Measurements from ENCODE around the gene CADM2. TPM values are rescaled to one million over a fixed set of nuclear protein-coding genes. Genes with fewer than 3 reads are reported as not detected.
"Not testable (repeated sequence)": the region's sequence is repeated elsewhere in the genome, so short reads cannot be mapped to it uniquely, and the experiment has no call there.

CADM2 gene
- total RNA-seq, 1 donor, result under 0.01 TPM

GRCh38 chr3:85502148-85502875 is 543.5 kb downstream of the CADM2 start:
- TF ChIP-seq CTCF (IDR thresholded peaks at IDR 0.05; ENCODE audit: insufficient read depth, low read depth, low read length), result no peak
- no peak for DNase-seq (ENCODE audit: low read depth)
- H3K4me3 ChIP-seq (ENCODE audit: low read depth, low read length), result no peak overlapping the region

GRCh38 chr3:85504129-85504784 is 545.5 kb downstream of the CADM2 start:
- DNase-seq (ENCODE audit: low read depth), result not testable (repeated sequence)

DNA sequence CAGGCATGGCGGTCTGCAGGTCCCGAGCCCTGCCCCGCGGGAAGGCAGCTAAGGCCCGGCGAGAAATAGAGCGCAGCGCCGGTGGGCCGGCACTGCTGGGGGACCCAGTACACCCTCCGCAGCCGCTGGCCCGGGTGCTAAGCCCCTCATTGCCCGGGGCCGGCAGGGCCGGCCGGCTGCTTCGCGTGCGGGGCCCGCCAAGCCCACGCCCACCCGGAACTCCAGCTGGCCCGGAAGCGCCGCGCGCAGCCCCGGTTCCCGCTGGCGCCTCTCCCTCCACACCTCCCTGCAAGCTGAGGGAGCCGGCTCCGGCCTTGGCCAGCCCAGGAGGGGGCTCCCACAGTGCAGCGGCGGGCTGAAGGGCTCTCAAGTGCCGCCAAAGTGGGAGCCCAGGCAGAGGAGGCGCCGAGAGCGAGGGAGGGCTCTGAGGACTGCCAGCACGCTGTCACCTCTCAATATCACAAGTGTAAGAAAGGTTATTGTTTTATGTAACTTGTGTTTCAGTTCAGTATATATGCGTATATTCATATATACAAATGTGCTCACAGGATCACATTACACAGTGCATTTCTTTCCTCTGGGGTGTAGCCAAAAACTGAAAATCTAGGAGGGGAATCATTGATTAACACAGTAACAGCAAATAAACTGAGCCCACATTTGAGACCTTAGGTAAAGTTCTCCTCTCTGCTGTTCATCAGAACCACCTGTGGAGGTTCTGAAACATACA is 546.2 kb downstream of the CADM2 start:
- H3K4me3 ChIP-seq (ENCODE audit: low read depth, low read length); DNase-seq (ENCODE audit: low read depth): not testable (repeated sequence)

More at GRCh38 chr3:85504129-85504784, 545.5 kb downstream of the CADM2 start:
- H3K4me3 ChIP-seq (ENCODE audit: low read depth, low read length), result not testable (repeated sequence)

DNA sequence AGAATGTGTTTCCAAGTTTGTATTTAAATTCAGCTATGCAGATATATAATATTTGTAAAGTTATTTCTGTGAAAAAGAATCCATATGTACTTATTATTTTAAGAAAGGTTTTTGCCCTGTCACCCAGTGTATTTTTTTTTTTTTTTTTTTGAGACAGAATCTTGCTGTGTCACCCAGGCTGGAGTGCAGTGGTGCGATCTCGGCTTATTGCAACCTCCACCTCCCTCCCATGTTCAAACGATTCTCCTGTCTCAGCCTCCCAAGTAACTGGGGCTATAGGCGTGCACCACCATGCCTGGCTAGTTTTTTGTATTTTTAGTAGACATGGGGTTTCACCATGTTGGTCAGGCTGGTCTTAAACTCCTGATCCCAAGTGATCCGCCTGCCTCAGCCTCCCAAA is 548.3 kb downstream of the CADM2 start:
- H3K4me3 ChIP-seq (ENCODE audit: low read depth, low read length), result not testable (repeated sequence)

DNA sequence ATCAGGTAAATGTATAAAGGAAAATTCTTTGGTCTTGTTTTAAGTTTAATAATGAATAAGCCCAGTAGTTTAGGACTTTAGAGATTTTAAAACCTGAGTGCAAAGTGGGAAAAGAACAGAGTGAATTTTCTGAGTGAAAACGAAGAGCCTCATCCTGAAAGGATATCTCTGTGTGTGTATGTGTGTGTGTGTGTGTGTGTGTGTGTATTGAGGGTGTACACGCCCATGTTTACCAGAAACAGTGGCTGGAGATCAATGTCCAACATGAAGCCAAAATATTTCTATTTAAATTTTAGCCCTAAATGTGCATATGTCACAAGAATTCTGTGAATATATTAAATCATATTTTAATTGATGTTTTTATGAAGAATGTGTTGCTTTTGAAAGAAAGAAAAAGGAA is 549.9 kb downstream of the CADM2 start:
- no peak for DNase-seq (ENCODE audit: low read depth)
- no peak for TF ChIP-seq CTCF (IDR thresholded peaks at IDR 0.05; ENCODE audit: insufficient read depth, low read depth, low read length)
- no peak overlapping the region for H3K4me3 ChIP-seq (ENCODE audit: low read depth, low read length)

More for the DNA sequence above, 548.3 kb downstream of the CADM2 start:
- not testable (repeated sequence) for DNase-seq (ENCODE audit: low read depth)

DNA sequence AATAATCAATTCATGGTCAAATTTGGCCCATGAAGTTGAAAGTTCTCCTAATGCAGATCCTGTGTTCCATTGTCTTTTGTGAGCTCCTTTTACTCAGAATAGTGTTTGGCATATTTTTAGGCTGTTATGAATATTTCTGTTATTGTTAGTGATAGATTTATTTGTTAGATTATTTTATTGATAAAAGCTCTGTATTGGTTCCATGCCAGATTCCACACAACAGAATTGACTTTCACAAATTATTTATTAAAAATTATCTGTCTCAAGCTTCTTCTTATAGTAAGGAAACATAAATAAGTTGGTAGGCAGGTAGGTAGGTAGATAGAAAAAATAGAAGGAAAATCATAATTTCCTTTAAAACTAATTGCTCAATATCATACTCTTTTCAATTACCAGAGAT is 557.4 kb downstream of the CADM2 start:
- H3K4me3 ChIP-seq (ENCODE audit: low read depth, low read length), result no peak overlapping the region
- no peak for TF ChIP-seq CTCF (IDR thresholded peaks at IDR 0.05; ENCODE audit: insufficient read depth, low read depth, low read length)
- no peak for DNase-seq (ENCODE audit: low read depth)

GRCh38 chr3:85524104-85524503 is 565.3 kb downstream of the CADM2 start:
- no peak overlapping the region for H3K4me3 ChIP-seq (ENCODE audit: low read depth, low read length)
- no peak for DNase-seq (ENCODE audit: low read depth)
- TF ChIP-seq CTCF (IDR thresholded peaks at IDR 0.05; ENCODE audit: insufficient read depth, low read depth, low read length), result no peak

DNA sequence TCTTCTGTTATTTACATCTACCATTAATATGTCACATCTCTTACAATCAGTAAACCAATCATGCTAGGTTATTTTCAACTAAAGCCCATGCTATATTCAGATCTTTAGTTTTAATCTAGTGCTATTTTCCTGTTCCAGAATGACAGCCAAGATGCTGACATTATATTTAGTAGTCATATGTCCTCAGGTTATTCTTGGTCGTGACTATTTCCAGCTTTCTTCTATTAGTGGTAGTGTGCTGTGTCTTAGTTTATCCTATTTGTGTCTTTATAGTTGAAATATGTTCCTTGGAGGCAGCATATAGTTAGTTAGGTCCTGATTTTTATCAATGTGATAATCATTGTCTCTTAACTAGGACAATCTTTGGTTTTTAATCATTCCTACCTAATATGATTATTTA is 566.5 kb downstream of the CADM2 start:
- TF ChIP-seq CTCF (IDR thresholded peaks at IDR 0.05; ENCODE audit: insufficient read depth, low read depth, low read length), result no peak
- no peak overlapping the region for H3K4me3 ChIP-seq (ENCODE audit: low read depth, low read length)
- no peak for DNase-seq (ENCODE audit: low read depth)

All from fibroblast of villous mesenchyme (primary cell).